Activated CD8-positive, alpha-beta T cell treated with anti-CD3 and anti-CD28 coated beads, Interleukin-2, amount 10 ng/mL, durations not matched to agents 7 days and 5 days (primary cell): ENCODE measurements around the gene DPP10. TPM values are rescaled to one million over a fixed set of nuclear protein-coding genes. Genes with fewer than 3 reads are reported as not detected.

Experiments used
- ATAC-seq: fragments of 150-1000 bp; cut with Tn5 transposase; one replicate; pipeline ENCODE4 v1.10.0; 2021; ENCODE audit warnings: moderate library complexity
- CTCF ChIA-PET: fragments of 350-600 bp; sonication (Branson Sonifier 250); formaldehyde crosslinking; loops from one replicate; lab custom pipeline; 2021; ENCODE audit warnings: antibody characterized with exemption; lab: Charles Lee
- POLR2A ChIA-PET: fragments of 350-600 bp; sonication (Branson Sonifier 250); formaldehyde crosslinking; loops from one replicate; lab custom pipeline; 2021; ENCODE audit warnings: antibody characterized with exemption; lab: Charles Lee
- DNase-seq: peaks from one replicate; pipeline ENCODE4 v3.0.0-alpha.2; 2020
- H3K27ac Mint-ChIP-seq: one replicate; pipeline ENCODE4 v1.8.0; 2021; ENCODE audit warnings: mild to moderate bottlenecking, mixed read lengths
- H3K27me3 Mint-ChIP-seq: one replicate; pipeline ENCODE4 v1.8.0; 2021; ENCODE audit warnings: low read depth, mixed read lengths
- H3K36me3 Mint-ChIP-seq: one replicate; pipeline ENCODE4 v1.8.0; 2021; ENCODE audit warnings: low read depth, mixed read lengths
- H3K4me1 Mint-ChIP-seq: one replicate; pipeline ENCODE4 v1.8.0; 2021; ENCODE audit warnings: low read depth, mixed read lengths
- H3K4me3 Mint-ChIP-seq: one replicate; pipeline ENCODE4 v1.8.0; 2021; ENCODE audit warnings: mild to moderate bottlenecking, mixed read lengths
- H3K9me3 Mint-ChIP-seq: one replicate; pipeline ENCODE4 v1.8.0; 2022; ENCODE audit warnings: mixed read lengths; ENCODE audit not compliant: insufficient read depth
- total RNA-seq, 2 experiments: library from RNA; stranded (reverse); gene quantifications; one replicate each; pipeline ENCODE4 v1.2.3, GENCODE V29; 2021

DPP10 gene
- total RNA-seq, 2 experiments from 2014 or later, result not detected

GRCh38 chr2:114786901-114787300, 344.5 kb downstream of the DPP10 start:
- Mint-ChIP-seq H3K36me3 (no peaks in the 10 kb centered on the region), H3K27ac (no peak overlapping the region), H3K4me3 (no peak overlapping the region), H3K4me1 (no peaks in the 10 kb centered on the region), H3K9me3 (no peaks in the 10 kb centered on the region), H3K27me3 (no peaks in the 10 kb centered on the region)
- no peak for ATAC-seq
- ChIA-PET POLR2A (no interaction called here), CTCF (no interaction called here)
- DNase-seq, result no peak

GRCh38 chr2:114787486-114787885, 345.0 kb downstream of the DPP10 start:
- H3K4me1 Mint-ChIP-seq, result no peaks in the 10 kb centered on the region
- ATAC-seq, result no peak
- ChIA-PET POLR2A (no interaction called here), CTCF (no interaction called here)
- no peak overlapping the region for H3K27ac Mint-ChIP-seq
- no peak overlapping the region for H3K4me3 Mint-ChIP-seq
- no peak for DNase-seq
- H3K36me3 Mint-ChIP-seq, result no peaks in the 10 kb centered on the region
- no peaks in the 10 kb centered on the region for H3K27me3 Mint-ChIP-seq
- H3K9me3 Mint-ChIP-seq, result no peaks in the 10 kb centered on the region

- DNase-seq (no peak), ATAC-seq (no peak)
- Mint-ChIP-seq H3K27ac (no peak overlapping the region), H3K4me1 (no peaks in the 10 kb centered on the region), H3K9me3 (no peaks in the 10 kb centered on the region), H3K36me3 (no peaks in the 10 kb centered on the region), H3K4me3 (no peak overlapping the region), H3K27me3 (no peaks in the 10 kb centered on the region)
- POLR2A ChIA-PET, result no interaction called here
- CTCF ChIA-PET, result no interaction called here
Measured at GRCh38 chr2:114789989-114790388, 347.5 kb downstream of the DPP10 start.

- Mint-ChIP-seq H3K4me3 (no peak overlapping the region), H3K9me3 (peaks cover 8% of the 10 kb centered on the region), H3K27ac (no peak overlapping the region), H3K27me3 (no peaks in the 10 kb centered on the region), H3K4me1 (no peaks in the 10 kb centered on the region), H3K36me3 (no peaks in the 10 kb centered on the region)
- CTCF ChIA-PET, result no interaction called here
- POLR2A ChIA-PET, result no interaction called here
- no peak for DNase-seq
- no peak for ATAC-seq
Measured at GRCh38 chr2:114797540-114797939, 355.1 kb downstream of the DPP10 start.

- no peak overlapping the region for H3K4me3 Mint-ChIP-seq
- no peaks in the 10 kb centered on the region for H3K4me1 Mint-ChIP-seq
- no peaks in the 10 kb centered on the region for H3K27me3 Mint-ChIP-seq
- ATAC-seq (no peak), DNase-seq (no peak)
- H3K27ac Mint-ChIP-seq, result no peak overlapping the region
- peaks cover 8% of the 10 kb centered on the region for H3K9me3 Mint-ChIP-seq
- H3K36me3 Mint-ChIP-seq, result no peaks in the 10 kb centered on the region
- ChIA-PET POLR2A (no interaction called here), CTCF (no interaction called here)
Measured at GRCh38 chr2:114797942-114798341, 355.5 kb downstream of the DPP10 start.

- Mint-ChIP-seq H3K9me3 (peaks cover 14% of the 10 kb centered on the region), H3K27ac (no peak overlapping the region), H3K36me3 (no peaks in the 10 kb centered on the region), H3K4me1 (no peaks in the 10 kb centered on the region), H3K27me3 (no peaks in the 10 kb centered on the region), H3K4me3 (no peak overlapping the region)
- POLR2A ChIA-PET, result no interaction called here
- no peak for ATAC-seq
- CTCF ChIA-PET, result no interaction called here
- no peak for DNase-seq
Measured at GRCh38 chr2:114800371-114800770, 357.9 kb downstream of the DPP10 start.

- H3K27me3 Mint-ChIP-seq, result no peaks in the 10 kb centered on the region
- ATAC-seq (no peak), DNase-seq (no peak)
- ChIA-PET POLR2A (no interaction called here), CTCF (no interaction called here)
- H3K4me1 Mint-ChIP-seq, result no peaks in the 10 kb centered on the region
- no peak overlapping the region for H3K4me3 Mint-ChIP-seq
- no peak overlapping the region for H3K27ac Mint-ChIP-seq
- peaks cover 14% of the 10 kb centered on the region for H3K9me3 Mint-ChIP-seq
- H3K36me3 Mint-ChIP-seq, result no peaks in the 10 kb centered on the region
Measured at GRCh38 chr2:114805195-114805594, 362.8 kb downstream of the DPP10 start.

- Mint-ChIP-seq H3K4me3 (no peak overlapping the region), H3K36me3 (no peaks in the 10 kb centered on the region), H3K27me3 (no peaks in the 10 kb centered on the region), H3K27ac (no peak overlapping the region), H3K9me3 (no peaks in the 10 kb centered on the region), H3K4me1 (no peaks in the 10 kb centered on the region)
- CTCF ChIA-PET, result no interaction called here
- no peak for ATAC-seq
- no peak for DNase-seq
- POLR2A ChIA-PET, result no interaction called here
Measured at GRCh38 chr2:114810092-114810491, 367.7 kb downstream of the DPP10 start.

GRCh38 chr2:114812261-114812660, 369.8 kb downstream of the DPP10 start:
- no peak for ATAC-seq
- H3K9me3 Mint-ChIP-seq, result no peaks in the 10 kb centered on the region

GRCh38 chr2:114814355-114814754, 371.9 kb downstream of the DPP10 start:
- H3K27ac Mint-ChIP-seq, result no peak overlapping the region
- ATAC-seq (no peak), DNase-seq (no peak)
- H3K27me3 Mint-ChIP-seq, result no peaks in the 10 kb centered on the region
- H3K4me1 Mint-ChIP-seq, result no peaks in the 10 kb centered on the region
- POLR2A ChIA-PET, result no interaction called here
- no peak overlapping the region for H3K4me3 Mint-ChIP-seq
- CTCF ChIA-PET, result no interaction called here
- H3K36me3 Mint-ChIP-seq, result no peaks in the 10 kb centered on the region
- no peaks in the 10 kb centered on the region for H3K9me3 Mint-ChIP-seq

More at GRCh38 chr2:114812261-114812660, 369.8 kb downstream of the DPP10 start:
- Mint-ChIP-seq H3K36me3 (no peaks in the 10 kb centered on the region), H3K4me1 (no peaks in the 10 kb centered on the region), H3K27me3 (no peaks in the 10 kb centered on the region), H3K27ac (no peak overlapping the region), H3K4me3 (no peak overlapping the region)
- ChIA-PET POLR2A (interaction anchor here (0.6 kb wide), 1 partner anchor 69 kb away, joined by 3 read pairs; no protein-coding TSS in a partner anchor), CTCF (no interaction called here)
- DNase-seq, result no peak

GRCh38 chr2:114821055-114821454, 378.6 kb downstream of the DPP10 start:
- H3K4me1 Mint-ChIP-seq, result no peaks in the 10 kb centered on the region
- ChIA-PET CTCF (no interaction called here), POLR2A (no interaction called here)
- H3K4me3 Mint-ChIP-seq, result no peak overlapping the region
- H3K36me3 Mint-ChIP-seq, result no peaks in the 10 kb centered on the region
- ATAC-seq (no peak), DNase-seq (no peak)
- no peaks in the 10 kb centered on the region for H3K27me3 Mint-ChIP-seq
- H3K27ac Mint-ChIP-seq, result no peak overlapping the region
- H3K9me3 Mint-ChIP-seq, result no peaks in the 10 kb centered on the region

- POLR2A ChIA-PET, result no interaction called here
Measured at GRCh38 chr2:114843963-114844362, 401.5 kb downstream of the DPP10 start.

GRCh38 chr2:114857196-114857595, 414.8 kb downstream of the DPP10 start:
- Mint-ChIP-seq H3K36me3 (no peaks in the 10 kb centered on the region), H3K9me3 (peaks cover 3% of the 10 kb centered on the region), H3K4me3 (no peak overlapping the region), H3K27me3 (no peaks in the 10 kb centered on the region), H3K27ac (no peak overlapping the region), H3K4me1 (no peaks in the 10 kb centered on the region)
- DNase-seq (no peak), ATAC-seq (no peak)
- CTCF ChIA-PET, result no interaction called here
- POLR2A ChIA-PET, result no interaction called here

More at GRCh38 chr2:114843963-114844362, 401.5 kb downstream of the DPP10 start:
- CTCF ChIA-PET, result no interaction called here
- no peaks in the 10 kb centered on the region for H3K4me1 Mint-ChIP-seq
- DNase-seq, result no peak
- ATAC-seq, result no peak
- H3K36me3 Mint-ChIP-seq, result no peaks in the 10 kb centered on the region
- no peaks in the 10 kb centered on the region for H3K9me3 Mint-ChIP-seq
- H3K27me3 Mint-ChIP-seq, result no peaks in the 10 kb centered on the region
- no peak overlapping the region for H3K27ac Mint-ChIP-seq
- H3K4me3 Mint-ChIP-seq, result no peak overlapping the region
